Astrocyte of the hippocampus (primary cell): ENCODE measurements around the gene RBM33.

ENCODE experiments used
- DNase-seq: peaks from one replicate; pipeline ENCODE4 v3.0.0; 2011; ENCODE audit warnings: low read depth, low spot score

Gene RBM33

DNA sequence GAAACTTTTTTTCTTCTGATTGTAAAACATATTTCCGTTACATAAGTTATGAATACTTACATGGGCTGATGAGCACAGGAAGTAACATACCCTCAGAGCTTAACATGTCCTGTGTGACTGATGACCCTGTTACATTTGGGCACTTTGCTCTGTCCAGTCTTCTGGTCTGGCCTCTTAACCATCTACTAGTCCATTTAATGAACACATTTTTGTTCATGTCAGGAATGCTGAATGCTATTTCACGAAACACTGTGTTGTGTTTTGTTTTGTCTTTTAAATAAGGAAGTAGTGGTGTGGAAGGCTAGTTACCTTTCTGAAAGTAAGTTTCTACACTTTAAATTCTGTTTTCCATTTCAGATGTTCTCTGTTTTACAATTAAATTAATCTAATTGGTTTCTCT, 77.7 kb downstream of the RBM33 start:
- no peak for DNase-seq

GRCh38 chr7:155722936-155723335, 78.5 kb downstream of the RBM33 start:
- no peak for DNase-seq

DNA sequence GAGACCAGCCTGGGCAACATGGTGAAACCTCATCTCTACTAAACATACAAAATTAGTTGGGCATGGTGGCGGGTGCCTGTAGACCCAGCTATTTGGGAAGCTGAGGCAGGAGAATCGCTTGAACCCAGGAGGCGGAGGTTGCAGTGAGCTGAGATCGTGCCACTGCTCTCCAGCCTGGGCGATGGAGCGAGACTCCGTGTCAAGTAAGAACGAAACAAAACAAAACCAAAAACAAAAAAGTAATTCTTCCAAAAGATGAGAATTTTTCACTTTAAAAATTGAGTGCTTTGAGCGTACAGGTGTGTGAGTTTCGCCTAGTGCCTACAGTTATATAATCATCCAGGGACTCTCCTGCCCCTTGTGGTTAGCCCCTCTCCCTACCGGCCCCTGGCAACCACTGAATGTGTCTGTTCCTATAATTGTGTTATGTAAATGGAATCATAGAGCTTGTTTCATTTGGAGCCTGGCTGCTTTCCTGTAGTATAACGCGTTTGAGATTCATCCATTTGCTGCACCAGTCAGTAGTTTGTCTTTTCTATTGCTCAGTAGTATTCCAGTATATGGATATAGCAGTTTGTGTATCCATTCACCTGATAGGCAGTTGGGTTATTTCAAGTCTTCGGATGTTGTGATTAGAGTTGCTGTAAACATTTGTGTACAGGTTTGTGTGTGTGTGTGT, 80.0 kb downstream of the RBM33 start:
- DNase-seq, result no peak

DNA sequence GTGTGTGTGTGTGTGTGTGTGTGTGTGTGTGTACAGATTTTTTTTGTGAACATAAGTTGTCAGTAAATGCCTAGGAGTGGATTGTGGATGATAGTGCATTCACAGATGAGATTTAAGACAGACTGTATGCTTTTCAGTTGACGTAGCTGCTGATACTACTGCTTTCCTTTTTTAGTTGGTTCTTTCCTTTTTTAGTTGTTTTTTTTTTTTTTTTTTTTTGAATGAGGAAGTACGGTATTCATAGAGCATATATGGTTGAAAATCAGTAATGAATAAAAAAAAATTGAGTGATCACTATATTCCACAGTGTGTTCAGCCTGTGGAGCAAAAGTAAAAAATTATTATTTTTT, 80.5 kb downstream of the RBM33 start:
- DNase-seq, result no peak

GRCh38 chr7:155727616-155728015, 83.2 kb downstream of the RBM33 start:
- DNase-seq, result no peak

GRCh38 chr7:155728116-155728515, 83.7 kb downstream of the RBM33 start:
- no peak for DNase-seq

- peak; percentile 92 for DNase-seq
Measured at GRCh38 chr7:155729847-155730246, 85.4 kb downstream of the RBM33 start.

- no peak for DNase-seq
Measured at GRCh38 chr7:155731380-155731779, 86.9 kb downstream of the RBM33 start.

DNA sequence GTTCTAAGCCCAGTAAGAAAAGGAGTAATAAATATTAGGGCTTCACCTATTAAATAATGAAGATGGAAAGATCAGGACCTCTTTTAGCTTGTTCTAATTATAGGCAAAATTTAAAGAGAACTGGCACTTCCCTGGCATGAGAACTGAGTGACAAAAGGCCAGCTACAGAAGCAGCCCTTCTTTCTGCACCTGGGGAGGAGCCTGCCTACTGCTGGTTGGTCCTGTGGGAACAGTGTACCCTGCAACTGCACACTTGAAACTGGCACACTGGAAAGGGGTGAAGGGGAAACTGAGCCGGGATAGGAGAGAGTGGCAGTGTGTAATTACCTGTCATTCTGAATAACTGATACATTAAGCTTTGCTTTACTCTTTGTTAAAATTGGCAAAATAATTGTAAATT, 87.4 kb downstream of the RBM33 start:
- DNase-seq, result no peak

DNA sequence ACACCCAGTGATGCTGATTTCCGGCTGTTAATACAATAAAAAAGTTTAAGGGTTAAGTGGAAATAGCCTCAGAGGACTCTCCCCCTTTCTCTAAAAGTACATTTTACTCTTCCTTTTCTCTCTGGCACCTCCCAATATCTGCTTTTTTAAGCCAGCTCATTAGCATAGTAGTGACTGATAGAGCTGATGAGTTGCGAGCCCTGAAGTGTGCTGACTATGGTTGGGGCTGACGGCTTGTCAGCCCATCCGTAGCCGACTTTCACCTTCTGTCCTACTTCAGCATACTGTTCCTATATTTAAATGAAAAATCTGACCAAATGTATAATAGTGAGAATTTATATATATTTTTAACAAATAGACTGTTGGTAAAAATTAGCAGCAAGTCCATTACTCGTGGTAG, 87.8 kb downstream of the RBM33 start:
- DNase-seq, result no peak

DNA sequence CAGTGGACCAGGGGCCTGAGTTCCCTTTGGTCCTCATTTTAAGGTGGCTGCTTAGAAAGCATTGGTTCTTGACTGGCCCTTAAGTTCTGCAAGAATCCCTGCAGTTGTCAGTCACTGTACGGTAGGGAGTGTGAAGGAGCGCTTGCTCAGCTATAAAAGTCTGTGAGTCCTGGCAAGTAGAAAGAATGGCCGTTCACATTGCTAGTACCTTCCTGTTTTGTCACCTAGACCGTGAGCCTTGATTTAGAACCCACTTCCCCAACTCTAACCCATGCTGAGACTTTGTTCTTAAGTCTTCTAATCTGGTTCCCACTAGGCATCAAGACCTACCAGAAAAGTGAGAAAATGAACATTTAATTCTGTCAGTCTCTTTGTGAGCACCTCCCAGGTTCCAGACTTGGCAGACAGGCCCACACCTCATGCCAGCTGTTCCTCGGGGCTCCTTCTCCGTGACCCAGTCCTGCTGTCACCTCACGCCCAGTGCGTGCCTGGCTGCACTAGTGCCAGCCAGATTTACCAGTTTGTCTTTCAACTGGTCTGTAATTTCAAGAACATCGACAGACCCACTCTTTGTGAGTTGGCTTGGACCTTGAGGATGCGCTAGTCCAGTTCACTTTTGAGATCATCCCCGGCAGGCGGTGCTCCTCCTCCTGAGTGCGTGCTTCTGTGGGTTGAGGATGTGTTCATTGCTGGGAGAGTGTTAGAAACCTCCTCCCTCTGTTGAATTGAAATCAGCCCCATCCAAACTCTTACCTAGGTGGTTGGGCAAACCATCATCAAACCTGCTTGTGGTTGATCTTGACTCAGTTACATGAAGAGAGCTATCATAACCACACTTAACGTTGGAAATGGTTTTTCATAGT, 89.4 kb downstream of the RBM33 start:
- no peak for DNase-seq

GRCh38 chr7:155734445-155734809, 90.0 kb downstream of the RBM33 start:
- DNase-seq, result no peak

GRCh38 chr7:155735442-155736115, 91.1 kb downstream of the RBM33 start:
- no peak for DNase-seq

DNA sequence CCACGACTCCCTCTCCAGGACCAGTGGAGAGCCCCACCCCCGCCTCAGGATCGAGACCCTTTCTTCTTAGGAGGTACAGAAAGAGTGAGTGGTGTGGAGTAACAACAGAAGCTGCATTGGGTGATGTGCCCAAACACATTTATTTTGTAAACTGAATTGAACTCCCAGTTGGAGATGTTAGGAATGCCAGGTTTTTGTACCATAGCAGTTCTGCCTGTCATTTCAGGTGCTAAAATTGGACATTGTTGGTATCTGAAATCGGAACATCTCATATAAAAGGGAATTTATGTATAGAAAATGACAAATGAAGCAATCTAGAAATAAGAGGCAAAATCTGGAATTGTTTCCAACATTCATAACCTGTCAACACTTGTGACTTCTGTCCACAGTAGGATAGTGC, 93.1 kb downstream of the RBM33 start:
- no peak for DNase-seq

GRCh38 chr7:155738104-155738503, 93.6 kb downstream of the RBM33 start:
- DNase-seq, result no peak

GRCh38 chr7:155738652-155739537, 94.4 kb downstream of the RBM33 start:
- DNase-seq, result peak; percentile 85

GRCh38 chr7:155739538-155740143, 95.2 kb downstream of the RBM33 start:
- DNase-seq, result no peak

GRCh38 chr7:155741082-155741481, 96.6 kb downstream of the RBM33 start:
- DNase-seq, result no peak

DNA sequence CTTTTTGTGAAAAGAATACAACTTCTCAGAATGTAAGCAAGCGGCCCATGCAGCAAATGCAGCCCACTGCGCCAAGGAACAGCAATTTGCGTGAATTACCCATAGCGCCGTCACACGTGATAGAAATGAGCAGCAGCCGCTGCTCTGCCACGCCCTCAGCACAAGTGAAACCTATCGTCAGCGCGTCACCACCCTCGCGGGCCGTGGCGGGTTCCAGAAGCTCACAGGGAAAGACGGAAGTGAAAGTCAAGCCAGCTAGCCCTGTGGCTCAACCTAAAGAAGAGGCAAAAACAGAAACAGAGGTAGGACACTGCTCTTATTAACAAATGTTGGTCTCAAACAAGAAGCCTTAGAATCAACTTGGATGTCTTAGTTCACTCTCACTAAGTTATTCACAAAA, 97.3 kb downstream of the RBM33 start:
- DNase-seq, result no peak

GRCh38 chr7:155743177-155743576, 98.7 kb downstream of the RBM33 start:
- no peak for DNase-seq

GRCh38 chr7:155744971-155745683, 100.7 kb downstream of the RBM33 start:
- DNase-seq, result no peak
